ENCODE data around the gene FKBP1B.

Gene FKBP1B

GRCh38 chr2:24049485-24050021 lies at the start of gene FKBP1B:
TSS of gene FKBP1B (plus strand) at chr2:24049741. CDS start at chr2:24049850, 109 bp downstream.
- no peak for DNase-seq (ENCODE audit: low spot score)
- TF ChIP-seq CTCF (IDR thresholded peaks at IDR 0.05) = no peak
- Histone ChIP-seq H3K27ac (peak within 1 kb of the TSS; percentile 50 to 63), H3K4me3 (peak within 1 kb of the TSS; percentile 72)

- Histone ChIP-seq H3K27ac (no peak overlapping the region), H3K4me3 (no peak overlapping the region)
- no peak for TF ChIP-seq CTCF (IDR thresholded peaks at IDR 0.05)
- DNase-seq (ENCODE audit: low spot score) = no peak
Observed at GRCh38 chr2:24007693-24008092, 41.8 kb upstream of the FKBP1B start.

- TF ChIP-seq CTCF (IDR thresholded peaks at IDR 0.05) = no peak
- no peak for DNase-seq (ENCODE audit: low spot score)
- no peak overlapping the region for H3K4me3 ChIP-seq
- no peak overlapping the region for H3K27ac ChIP-seq
Observed at GRCh38 chr2:24008672-24009366, 40.7 kb upstream of the FKBP1B start.

- Histone ChIP-seq H3K4me3 (peak overlapping the region; percentile 67), H3K27ac (no peak overlapping the region)
- no peak for DNase-seq (ENCODE audit: low spot score)
- TF ChIP-seq CTCF (IDR thresholded peaks at IDR 0.05) = no peak
Observed at GRCh38 chr2:24009367-24009679, 40.2 kb upstream of the FKBP1B start.

- Histone ChIP-seq H3K27ac (no peak within 1 kb of the TSS), H3K4me3 (peak within 1 kb of the TSS; percentile 67)
- no peak for DNase-seq (ENCODE audit: low spot score)
- no peak for TF ChIP-seq CTCF (IDR thresholded peaks at IDR 0.05)
Observed at GRCh38 chr2:24009680-24010476, 39.7 kb upstream of the FKBP1B start, which contains the start of gene MFSD2B. TSS of gene MFSD2B (plus strand) at chr2:24010085. CDS start at chr2:24010097, 12 bp downstream.

- TF ChIP-seq CTCF (IDR thresholded peaks at IDR 0.05) = no peak
- no peak for DNase-seq (ENCODE audit: low spot score)
- H3K4me3 ChIP-seq = peak overlapping the region; percentile 67
- H3K27ac ChIP-seq = no peak overlapping the region
Observed at GRCh38 chr2:24010477-24011249, 38.9 kb upstream of the FKBP1B start.

All from coronary artery (tissue), 2 donors.